Measurements from ENCODE around the gene RPIA. TPM values are rescaled to one million over a fixed set of nuclear protein-coding genes. Genes with fewer than 3 reads are reported as not detected.
"Not testable (repeated sequence)": the region's sequence is repeated elsewhere in the genome, so short reads cannot be mapped to it uniquely, and the experiment has no call there.

RPIA gene
- polyA plus RNA-seq, 1 experiment, result 6.4 TPM

GRCh38 chr2:88760819-88761598, 69.5 kb downstream of the RPIA start:
- H3K27me3 ChIP-seq (ENCODE audit: control insufficient read depth, insufficient read depth, low read length), result 0 out of 2 replicates have a peak, but pooled peaks cover 1% of the 10 kb centered on the region
- CTCF ChIA-PET, result no interaction called here
- POLR2A ChIA-PET, result no interaction called here
- no peak overlapping the region for H3K4me3 ChIP-seq (ENCODE audit: low read depth, low read length)
- no peaks in the 10 kb centered on the region for H3K36me3 ChIP-seq (ENCODE audit: control insufficient read depth, insufficient read depth, low read length)
- TF ChIP-seq CTCF (IDR thresholded peaks at IDR 0.05; ENCODE audit: insufficient read depth, low read depth, low read length), result no peak
- no peak for DNase-seq (ENCODE audit: low read depth)

GRCh38 chr2:88764141-88764849, 72.8 kb downstream of the RPIA start:
- DNase-seq (ENCODE audit: low read depth), result no peak
- TF ChIP-seq CTCF (IDR thresholded peaks at IDR 0.05; ENCODE audit: insufficient read depth, low read depth, low read length), result no peak
- ChIA-PET CTCF (interaction anchor here (0.6 kb wide), 1 partner anchor 31 kb away, joined by 5 read pairs; no protein-coding TSS in a partner anchor), POLR2A (no interaction called here)
- Histone ChIP-seq H3K36me3 (ENCODE audit: control insufficient read depth, insufficient read depth, low read length) (no peaks in the 10 kb centered on the region), H3K4me3 (ENCODE audit: low read depth, low read length) (no peak overlapping the region), H3K27me3 (ENCODE audit: control insufficient read depth, insufficient read depth, low read length) (0 out of 2 replicates have a peak, but pooled peaks cover 1% of the 10 kb centered on the region)

GRCh38 chr2:88764850-88765153, 73.3 kb downstream of the RPIA start:
- 0 out of 2 replicates have a peak, but pooled peaks cover 1% of the 10 kb centered on the region for H3K27me3 ChIP-seq (ENCODE audit: control insufficient read depth, insufficient read depth, low read length)
- ChIA-PET POLR2A (no interaction called here), CTCF (no interaction called here)
- H3K4me3 ChIP-seq (ENCODE audit: low read depth, low read length), result no peak overlapping the region; the same call in 1 of the 2 replicates
- DNase-seq (ENCODE audit: low read depth), result no peak
- H3K36me3 ChIP-seq (ENCODE audit: control insufficient read depth, insufficient read depth, low read length), result no peaks in the 10 kb centered on the region
- no peak for TF ChIP-seq CTCF (IDR thresholded peaks at IDR 0.05; ENCODE audit: insufficient read depth, low read depth, low read length)

- Histone ChIP-seq H3K4me3 (ENCODE audit: low read depth, low read length) (peak overlapping the region; percentile 25), H3K27me3 (ENCODE audit: control insufficient read depth, insufficient read depth, low read length) (0 out of 2 replicates have a peak, but pooled peaks cover 1% of the 10 kb centered on the region), H3K36me3 (ENCODE audit: control insufficient read depth, insufficient read depth, low read length) (no peaks in the 10 kb centered on the region)
- POLR2A ChIA-PET, result no interaction called here
- no peak for DNase-seq (ENCODE audit: low read depth)
- CTCF ChIA-PET, result no interaction called here
- no peak for TF ChIP-seq CTCF (IDR thresholded peaks at IDR 0.05; ENCODE audit: insufficient read depth, low read depth, low read length)
Measured at GRCh38 chr2:88765154-88765888, 73.8 kb downstream of the RPIA start.

- POLR2A ChIA-PET; CTCF ChIA-PET; H3K36me3 ChIP-seq (ENCODE audit: control insufficient read depth, insufficient read depth, low read length); DNase-seq (ENCODE audit: low read depth); H3K27me3 ChIP-seq (ENCODE audit: control insufficient read depth, insufficient read depth, low read length): not testable (repeated sequence)
- peak overlapping the region; percentile 25 for H3K4me3 ChIP-seq (ENCODE audit: low read depth, low read length)
Measured at GRCh38 chr2:88765889-88766481, 74.5 kb downstream of the RPIA start.

Data from BJ (cell line).